Ammon's horn (tissue), 1 donor: ENCODE results near the gene MYBPC2.
"Not testable (repeated sequence)": the region's sequence is repeated elsewhere in the genome, so short reads cannot be mapped to it uniquely, and the experiment has no call there.

ENCODE experiments used
- DNase-seq: peaks from one replicate; pipeline ENCODE4 v3.0.0-alpha.2; 2016; ENCODE audit warnings: low spot score

MYBPC2 gene

DNA sequence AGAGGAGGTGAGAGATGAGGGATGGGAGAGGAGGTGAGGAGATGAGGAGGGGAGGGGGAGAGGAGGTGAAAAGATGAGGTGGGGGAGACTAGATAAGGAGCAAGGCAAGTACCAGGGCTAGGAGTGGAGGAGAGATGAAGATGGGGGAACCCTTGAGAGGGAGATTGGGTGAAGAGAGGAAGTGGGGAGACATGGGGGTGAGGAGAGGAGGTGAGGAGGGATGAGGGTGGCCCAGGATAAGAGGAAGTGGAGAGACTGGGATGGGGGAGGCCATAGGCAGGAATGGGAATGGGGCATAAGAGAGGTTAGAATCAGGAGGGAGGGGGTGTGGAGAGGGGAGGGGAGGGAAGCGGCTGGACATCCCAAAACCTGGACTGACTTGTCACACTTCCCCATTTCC, 26.9 kb downstream of the MYBPC2 start:
- no peak for DNase-seq

DNA sequence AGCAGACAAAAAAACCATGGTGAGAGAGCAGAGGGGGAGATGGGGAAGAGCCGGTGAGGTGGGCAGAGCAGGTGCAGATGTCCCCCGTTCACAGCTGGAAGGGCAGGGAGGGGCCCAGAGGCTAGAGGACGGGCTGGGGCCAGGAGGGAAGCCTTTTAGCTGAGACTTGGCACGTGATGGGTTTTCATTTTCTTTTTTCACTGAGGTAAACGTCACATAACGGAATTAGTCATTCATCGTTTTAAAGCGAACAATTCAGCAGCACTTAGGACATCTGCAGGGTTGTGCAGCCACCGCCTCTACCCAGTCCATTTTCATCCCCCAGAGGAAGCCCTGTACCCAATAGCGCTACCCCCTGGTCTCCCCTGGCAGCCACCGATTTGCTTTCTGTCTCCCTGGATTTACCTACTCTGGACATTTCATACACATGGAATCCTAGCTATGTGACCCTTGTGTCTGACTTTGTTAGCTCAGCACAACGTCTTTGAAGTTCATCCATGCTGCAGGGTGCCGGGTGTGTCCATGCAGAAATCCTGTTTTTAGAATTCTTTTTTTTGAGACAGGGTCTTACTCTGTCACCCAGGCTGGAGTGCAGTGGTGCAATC, 27.6 kb downstream of the MYBPC2 start:
- no peak for DNase-seq

DNA sequence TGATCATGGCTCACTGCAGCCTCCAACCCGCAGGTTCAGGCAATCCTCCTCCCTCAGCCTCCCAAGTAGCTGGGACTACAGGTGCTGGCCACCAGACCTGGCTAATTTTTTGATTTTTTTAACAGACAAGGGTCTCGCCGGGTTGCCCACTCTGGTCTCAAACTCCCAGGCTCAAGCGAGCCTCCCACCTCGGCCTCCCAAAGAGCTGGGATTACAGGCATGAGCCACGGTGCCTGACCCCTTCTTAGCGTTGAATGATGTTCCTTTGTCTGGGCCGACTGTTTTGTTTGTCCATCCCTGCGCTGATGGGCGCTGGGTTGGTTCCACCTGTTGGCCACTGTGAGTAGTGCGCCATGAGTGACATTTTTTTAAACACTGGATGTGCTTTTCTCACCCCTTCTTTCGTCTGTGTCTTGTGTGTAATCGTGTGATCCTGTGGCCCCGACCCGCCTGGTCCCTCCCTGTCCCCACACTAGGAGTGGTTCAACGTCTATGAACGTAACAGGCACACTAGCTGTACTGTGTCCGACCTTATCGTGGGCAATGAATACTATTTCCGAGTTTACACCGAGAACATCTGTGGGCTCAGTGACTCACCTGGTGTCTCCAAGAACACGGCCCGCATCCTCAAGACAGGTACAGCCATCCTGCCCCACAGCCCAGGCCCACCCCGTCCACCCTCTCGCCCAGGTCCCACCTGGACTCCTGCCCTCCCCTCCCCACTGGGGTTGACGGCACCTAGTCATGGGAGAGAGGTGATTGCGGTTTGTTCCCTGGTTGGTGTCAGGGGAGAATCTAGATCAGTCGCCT, 28.6 kb downstream of the MYBPC2 start:
- DNase-seq, result peak; percentile 78

DNA sequence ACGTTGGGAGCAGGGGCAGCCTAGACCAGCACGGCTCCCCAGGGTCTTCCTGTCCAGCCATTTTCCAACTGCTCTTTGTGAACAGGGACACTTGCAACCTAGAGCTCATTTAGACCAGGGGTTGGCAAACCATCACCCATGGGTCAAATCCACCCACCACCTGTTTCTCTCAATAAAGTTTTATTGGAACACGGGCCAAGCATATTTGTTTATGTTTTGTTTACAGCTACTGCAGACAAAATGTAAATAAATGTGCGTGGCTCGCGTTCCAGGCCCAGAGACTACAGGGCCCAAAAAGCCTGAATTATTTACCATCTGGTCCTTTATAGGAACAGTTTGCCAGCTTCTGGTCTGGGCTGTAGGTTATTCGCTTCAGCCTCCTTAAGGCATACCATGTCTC, 30.3 kb downstream of the MYBPC2 start:
- no peak for DNase-seq

DNA sequence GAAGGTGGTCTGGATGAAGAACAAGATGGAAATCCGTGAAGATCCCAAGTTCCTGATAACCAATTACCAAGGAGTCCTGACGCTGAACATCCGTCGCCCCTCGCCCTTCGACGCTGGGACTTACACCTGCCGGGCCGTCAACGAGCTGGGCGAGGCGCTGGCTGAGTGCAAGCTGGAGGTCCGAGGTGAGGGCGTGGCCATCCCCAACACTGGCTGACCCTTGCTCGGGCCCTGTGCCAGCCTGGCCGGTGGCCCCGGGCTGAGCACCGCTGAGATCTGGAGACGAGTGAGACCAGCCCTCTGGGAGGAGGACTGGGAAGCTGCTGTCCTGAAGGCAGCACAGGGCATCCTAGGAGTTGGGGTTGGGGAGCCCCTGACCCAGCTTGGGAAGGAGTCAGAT, 31.7 kb downstream of the MYBPC2 start:
- DNase-seq, result no peak

DNA sequence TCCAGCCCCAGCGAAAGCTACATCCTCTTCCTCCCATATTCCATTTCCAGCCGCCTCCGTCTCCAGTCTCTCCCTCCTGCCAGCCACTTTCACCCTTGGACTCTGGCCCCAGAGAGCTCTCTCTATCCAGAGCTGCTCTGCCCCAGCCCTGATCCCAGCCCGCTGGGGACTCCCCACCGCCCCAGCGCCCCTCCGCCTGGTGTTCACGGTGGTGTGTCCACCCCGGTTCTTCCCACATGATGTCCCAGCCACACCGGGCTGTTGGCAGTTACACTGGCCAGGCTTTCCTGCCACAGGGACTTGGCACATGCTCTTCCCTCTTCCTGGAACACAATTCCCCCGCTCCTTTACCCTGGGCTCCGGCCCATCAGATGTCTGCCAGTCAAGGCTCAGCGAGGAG, 32.3 kb downstream of the MYBPC2 start:
- no peak for DNase-seq

DNA sequence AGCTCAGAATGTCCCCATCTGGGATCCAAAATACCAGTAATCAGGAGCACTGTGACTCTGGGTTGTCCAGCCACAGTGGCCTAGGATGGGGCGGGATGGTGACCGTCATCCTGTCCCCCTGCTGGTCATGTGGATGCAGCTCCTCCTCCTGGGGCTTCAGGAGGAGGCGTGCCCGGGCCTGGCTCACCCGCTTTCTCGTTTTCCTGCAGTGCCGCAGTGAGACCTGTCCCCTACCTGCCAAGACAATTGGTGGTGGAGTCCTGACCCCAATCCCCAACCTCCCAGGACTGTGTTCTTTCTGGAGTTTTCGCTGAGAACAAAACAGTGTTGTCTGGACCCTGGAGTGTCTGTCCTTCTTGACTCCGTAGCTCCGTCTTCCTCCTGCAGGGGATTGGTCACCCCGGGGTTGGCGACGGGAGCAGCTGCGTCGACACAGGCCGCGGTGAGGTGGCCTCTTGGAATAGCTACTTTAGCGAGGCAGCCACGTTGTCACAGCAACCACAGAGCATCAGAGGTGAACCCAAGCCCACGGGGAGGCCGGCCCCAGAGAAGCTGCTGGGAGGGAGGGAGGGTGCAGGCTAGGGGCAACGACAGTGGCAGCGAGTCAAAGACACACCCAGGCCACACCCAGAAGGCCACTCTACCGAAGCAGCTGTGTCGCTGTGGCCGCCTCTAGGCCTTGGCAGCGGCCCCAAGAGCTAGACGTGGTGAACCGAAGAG, 33.5 kb downstream of the MYBPC2 start:
- no peak for DNase-seq

DNA sequence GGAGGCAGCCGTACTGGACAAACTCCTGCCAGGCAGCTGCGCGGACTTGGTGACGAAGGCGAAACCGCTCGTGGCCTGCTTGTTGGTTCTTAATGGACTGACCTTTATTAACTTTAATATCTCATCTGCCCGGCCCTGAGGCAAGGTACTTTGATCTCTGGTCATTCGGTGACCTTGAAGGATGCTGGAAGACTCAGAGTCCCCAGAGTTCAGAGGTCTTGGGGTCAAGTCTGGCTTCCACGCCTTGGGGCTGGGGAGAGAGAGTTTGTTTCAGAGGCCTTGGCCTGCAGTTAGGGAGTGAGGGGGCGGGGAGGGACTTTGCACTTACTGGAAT, 34.0 kb downstream of the MYBPC2 start:
- no peak for DNase-seq

DNA sequence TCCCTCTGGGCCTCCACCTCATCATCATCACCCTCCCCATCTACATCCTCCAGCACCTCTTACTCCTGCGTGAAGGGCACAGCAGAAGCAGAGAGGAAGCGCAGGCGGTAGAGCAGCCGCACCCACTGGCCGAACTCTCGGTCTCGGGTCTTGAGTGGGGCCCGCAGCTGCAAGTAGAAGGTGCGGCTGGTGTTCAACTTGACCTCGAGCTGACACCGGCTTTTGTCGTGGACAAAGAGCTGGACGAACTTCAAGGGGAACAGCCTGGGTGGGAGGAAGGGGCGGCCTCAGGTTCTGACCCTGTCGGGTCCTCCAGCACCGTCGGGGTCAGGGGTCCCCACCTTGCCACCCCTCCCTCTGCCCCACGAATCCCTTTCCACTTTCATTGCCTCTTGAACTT, 34.9 kb downstream of the MYBPC2 start:
- DNase-seq, result no peak

DNA sequence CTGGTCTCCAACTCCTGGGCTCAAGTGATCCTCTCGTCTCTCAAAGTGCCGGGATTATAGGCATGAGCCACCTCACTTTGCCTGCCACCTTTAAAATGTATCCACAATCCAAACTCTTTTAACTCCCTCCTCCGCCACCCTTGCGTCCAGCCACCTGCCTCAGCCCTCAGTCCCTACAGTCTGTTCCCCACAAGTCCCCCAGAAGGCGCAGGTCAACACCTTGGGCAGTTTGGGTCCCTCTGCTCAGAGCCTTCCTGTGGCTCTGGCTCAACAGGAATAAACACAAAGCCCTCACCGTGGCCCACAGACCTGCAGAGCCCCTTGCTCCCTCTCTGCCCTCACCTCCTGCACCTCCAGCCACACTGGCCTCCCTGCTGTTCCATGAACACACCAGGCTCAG, 36.1 kb downstream of the MYBPC2 start:
- no peak for DNase-seq

DNA sequence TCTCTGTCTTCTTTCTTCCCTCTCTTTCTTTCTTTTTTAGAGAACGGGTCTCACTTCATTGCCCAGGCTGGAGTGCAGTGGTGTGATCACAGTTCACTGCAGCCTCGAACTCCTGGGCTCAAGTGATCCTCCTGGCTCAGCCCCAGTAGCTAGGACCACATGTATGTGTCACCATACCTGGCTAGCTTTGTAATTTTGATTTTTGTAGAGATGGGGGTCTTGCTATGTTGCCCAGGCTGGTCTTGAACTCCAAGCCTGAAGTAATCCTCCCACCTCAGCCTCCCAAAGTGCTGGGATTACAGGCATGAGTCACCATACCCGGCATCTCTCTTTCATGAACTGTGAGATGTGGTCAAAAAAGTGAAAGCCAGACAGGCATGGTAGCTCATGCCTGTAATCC, 40.6 kb downstream of the MYBPC2 start:
- DNase-seq, result not testable (repeated sequence)

DNA sequence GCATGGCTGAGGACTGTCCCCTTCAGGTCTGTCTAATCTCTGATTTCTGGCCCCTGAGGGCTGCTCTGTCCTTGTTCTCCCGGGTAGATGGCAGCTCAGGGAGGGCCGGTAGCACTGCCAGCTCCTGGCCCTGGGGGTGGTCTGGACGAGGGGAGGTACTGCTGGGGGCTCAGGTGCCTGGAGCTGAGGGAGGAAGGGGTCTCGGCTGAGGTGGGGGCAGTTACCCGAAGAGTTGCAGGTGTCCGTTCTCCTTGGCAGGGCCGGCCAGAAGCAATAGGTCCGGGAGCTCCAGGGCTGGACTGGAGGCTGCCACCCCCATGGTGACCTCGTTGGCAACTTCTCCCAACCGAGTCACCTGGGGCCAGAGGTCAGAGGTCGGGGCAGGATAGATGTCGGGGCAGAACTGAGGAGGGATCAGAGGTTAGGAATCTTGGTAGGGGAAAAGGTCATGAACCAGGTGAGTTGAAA, 42.4 kb downstream of the MYBPC2 start:
- DNase-seq, result no peak

DNA sequence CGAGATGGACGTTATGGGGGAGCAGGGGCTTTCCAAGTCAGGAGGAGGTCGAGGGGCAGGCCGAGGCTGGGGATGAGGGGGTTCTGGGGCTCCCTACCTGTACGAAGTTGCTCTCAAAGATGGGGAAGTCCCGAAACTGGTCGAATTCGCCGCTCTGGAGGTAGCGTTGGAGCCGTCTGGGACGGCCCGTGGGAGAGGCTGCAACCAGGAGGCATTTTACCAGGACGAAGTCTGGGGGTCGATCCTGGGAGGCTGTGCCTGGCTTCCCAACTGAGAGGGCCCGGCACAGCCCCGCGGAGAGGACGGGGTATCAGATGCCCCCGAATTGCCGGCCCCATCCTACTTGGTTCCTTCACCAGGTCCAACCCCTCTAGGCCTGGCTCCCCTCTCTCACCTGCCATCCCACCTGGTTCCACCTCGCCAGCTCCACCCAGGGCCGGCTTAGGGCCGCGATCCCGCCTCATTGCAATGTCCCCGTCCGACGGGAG, 43.1 kb downstream of the MYBPC2 start:
- DNase-seq, result no peak

DNA sequence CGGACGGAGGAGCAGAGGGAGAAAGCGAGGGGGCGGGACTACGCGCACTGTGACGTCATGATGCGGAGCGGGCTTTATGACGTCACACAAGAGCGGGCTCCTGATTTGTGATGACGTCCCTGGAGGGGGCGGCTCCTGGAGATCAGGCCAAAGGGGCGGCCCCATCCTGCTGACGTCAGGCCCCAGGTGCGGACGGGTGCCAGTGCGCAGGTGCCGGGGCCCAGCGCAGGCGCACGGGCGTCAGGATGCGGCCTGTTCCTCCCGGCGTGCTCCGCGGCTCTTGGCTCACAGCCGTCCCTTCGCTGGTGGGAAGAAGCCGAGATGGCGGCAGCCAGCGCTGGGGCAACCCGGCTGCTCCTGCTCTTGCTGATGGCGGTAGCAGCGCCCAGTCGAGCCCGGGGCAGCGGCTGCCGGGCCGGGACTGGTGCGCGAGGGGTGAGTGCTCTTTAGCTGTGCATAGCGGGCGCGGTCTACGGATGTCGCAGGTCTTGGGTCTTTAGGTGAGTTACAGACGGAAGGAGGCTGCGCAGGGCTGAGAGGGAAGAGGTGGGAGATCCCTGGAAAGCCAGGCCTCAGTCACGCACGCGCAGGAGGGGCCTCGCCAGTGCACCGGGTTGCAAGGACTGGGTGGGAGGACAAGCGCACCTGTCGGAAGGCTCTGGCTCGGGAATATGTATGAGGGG, 43.7 kb downstream of the MYBPC2 start, which contains the start of the genes EMC10 and GARIN5A:
TSS of gene EMC10 (plus strand) at position 284 of the 683 bp plus-strand sequence. CDS start at position 322, 38 bp downstream.
TSS of gene GARIN5A (minus strand) at position 625 of the 683 bp plus-strand sequence. CDS start at position 165, 460 bp downstream.
- peak; percentile 89 for DNase-seq

DNA sequence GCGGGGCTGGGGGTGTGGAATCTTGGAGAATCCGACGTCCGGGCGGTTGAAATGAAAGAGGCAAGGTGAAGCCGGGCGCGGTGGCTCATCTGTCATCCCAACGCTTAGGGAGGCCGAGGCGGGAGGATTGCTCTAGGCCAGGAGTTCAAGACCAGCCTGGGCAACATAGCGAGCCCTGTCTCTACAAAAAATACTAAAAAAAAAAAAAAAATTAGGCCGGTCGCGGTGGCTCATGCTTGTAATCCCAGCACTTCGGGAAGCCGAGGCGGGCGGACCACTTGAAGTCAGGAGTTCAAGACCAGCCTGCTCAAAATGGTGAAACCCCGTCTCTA, 44.2 kb downstream of the MYBPC2 start:
- no peak for DNase-seq

DNA sequence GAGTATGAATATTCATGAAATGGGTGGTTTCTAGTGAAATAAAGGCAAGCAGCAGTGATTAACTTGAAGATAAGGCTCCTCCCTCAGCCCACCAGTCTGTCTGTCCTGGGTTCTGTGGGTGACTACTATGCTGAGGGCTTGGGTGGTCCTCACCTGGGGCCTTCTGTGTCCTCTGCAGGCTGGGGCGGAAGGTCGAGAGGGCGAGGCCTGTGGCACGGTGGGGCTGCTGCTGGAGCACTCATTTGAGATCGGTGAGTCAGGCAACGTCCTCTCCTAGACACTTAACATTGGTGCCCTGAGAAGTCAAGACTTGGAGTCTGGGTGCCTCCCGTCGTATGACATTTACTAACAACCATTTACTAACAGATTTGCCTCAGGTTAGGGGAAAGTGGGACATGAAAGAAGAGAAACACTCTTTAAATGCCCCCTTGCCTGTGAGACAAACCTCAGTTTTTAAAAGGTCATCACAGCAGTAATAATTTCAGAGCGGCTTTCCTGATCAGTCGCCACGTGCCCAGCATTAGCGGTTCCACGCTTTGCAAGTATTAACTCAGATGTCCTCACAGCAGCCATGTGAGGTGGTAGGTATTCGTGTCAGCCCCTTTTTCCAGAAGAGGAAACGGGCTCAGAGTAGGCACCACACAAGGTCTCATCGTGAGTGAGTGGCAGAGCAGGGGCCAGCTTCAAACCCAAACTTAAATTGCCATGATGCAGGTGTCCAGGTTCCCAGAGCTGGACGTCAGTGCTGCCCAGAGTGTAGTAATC, 45.2 kb downstream of the MYBPC2 start:
- no peak for DNase-seq

DNA sequence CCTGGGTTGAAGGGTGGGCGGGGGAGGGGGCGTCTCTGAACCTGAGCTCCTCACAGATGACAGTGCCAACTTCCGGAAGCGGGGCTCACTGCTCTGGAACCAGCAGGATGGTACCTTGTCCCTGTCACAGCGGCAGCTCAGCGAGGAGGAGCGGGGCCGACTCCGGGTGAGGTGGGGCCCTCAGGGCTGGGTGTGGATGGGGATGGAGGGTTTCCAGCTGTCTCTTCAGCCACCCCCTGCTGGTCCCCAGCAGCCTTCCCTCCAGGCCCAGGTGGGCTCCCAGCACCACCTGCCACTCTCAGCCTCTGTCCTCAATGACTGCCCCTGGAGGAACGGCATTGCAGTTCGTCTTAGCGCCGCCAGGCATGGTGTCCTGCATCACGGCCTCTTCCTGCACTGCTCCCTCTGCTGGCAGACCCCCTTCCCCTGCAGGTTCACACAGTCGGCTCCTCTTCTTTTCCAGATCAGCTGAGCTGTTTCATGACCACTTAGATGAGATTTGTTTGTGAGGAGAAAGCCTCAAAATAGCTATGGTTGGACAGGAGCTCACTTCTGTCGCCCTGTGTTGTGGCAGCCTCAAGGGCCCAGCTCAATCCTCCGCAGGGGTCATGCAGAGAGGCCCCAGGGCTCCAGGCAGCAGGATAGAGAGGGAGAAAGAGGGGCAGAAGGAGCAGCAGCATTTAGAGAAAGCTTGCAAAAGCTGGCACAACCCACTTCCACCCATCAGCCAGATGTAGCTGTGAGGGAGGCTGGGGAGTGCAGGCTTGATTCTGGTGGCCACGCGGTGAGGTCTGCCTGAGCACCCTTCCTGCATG, 46.4 kb downstream of the MYBPC2 start:
- peak; percentile 59 for DNase-seq

DNA sequence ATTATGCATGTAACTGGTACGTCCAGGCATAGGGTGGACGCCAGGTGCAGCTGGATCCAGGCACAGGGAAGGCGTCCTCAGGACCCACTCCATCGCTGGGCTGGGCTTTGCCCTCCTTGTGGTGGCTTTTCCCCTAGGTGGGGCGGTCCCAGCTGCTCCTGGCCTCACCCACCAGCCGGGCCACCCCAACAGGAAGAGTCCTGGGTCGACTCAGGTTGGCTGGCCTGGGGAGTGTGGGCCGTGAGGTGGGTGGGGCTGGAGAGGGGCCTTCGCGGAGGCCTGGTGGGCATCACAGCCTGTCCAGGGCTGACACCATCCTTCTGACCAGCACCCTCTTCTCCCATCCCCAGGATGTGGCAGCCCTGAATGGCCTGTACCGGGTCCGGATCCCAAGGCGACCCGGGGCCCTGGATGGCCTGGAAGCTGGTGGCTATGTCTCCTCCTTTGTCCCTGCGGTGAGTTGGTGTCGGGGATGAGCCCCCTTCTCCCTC, 47.1 kb downstream of the MYBPC2 start:
- no peak for DNase-seq

DNA sequence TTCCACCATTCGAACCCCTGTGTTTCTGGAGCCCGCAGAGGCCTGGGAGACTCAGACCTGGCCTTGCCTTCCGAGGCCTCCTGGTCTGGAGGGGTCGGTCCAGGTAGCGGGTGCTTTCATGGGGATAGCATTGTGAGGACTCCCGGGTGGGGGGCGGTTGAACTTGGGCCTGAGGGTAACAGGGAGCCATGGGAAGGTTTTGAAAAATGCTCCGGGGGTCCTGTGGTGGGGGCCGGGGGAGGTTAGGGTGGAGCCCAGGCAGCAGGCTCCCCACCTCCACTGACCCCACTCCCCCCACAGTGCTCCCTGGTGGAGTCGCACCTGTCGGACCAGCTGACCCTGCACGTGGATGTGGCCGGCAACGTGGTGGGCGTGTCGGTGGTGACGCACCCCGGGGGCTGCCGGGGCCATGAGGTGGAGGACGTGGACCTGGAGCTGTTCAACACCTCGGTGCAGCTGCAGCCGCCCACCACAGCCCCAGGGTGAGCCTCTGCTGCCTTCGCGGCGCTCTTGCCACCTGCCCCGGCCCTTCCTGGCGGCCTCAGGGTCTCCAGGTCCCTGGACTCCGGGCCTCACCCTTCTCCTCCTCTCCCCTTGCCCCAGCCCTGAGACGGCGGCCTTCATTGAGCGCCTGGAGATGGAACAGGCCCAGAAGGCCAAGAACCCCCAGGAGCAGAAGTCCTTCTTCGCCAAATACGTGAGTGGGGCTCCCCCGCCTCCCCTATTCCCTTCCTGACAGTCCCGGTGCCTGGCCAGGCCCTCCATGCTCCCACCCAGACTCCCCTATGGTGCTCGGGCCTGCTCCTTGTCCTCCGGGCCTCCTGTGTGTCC, 47.8 kb downstream of the MYBPC2 start:
- DNase-seq, result no peak
